H9 (cell line): Measurements from ENCODE around the gene OAF. TPM values are rescaled to one million over a fixed set of nuclear protein-coding genes. Genes with fewer than 3 reads are reported as not detected.

ENCODE experiments used
- DNase-seq: peaks from one replicate; pipeline ENCODE4 v3.0.0-alpha.2; 2017
- H2AFZ ChIP-seq: one replicate; pipeline ENCODE4 v1.6.1; 2013; ENCODE audit warnings: mild to moderate bottlenecking, low read length, control low read depth, moderate library complexity
- H2AK5ac ChIP-seq: 2 replicates; pipeline ENCODE4 v1.6.1; 2013; ENCODE audit warnings: low read length, control low read depth, mixed read lengths; ENCODE audit not compliant: insufficient read length
- H2BK120ac ChIP-seq: one replicate; pipeline ENCODE4 v1.6.1; 2013; ENCODE audit warnings: low read depth, mild to moderate bottlenecking, low read length, control low read depth, inconsistent platforms; ENCODE audit not compliant: poor library complexity, severe bottlenecking
- H2BK12ac ChIP-seq: 2 replicates; pipeline ENCODE4 v1.6.1; 2013; ENCODE audit warnings: low read length, control low read depth, mixed read lengths, low read depth; ENCODE audit not compliant: insufficient read length
- H2BK15ac ChIP-seq: 2 replicates; pipeline ENCODE4 v1.6.1; 2013; ENCODE audit warnings: low read depth, low read length, control low read depth
- H2BK20ac ChIP-seq: one replicate; pipeline ENCODE4 v1.6.1; 2013; ENCODE audit warnings: low read depth, mild to moderate bottlenecking, low read length, control low read depth, inconsistent platforms; ENCODE audit not compliant: poor library complexity, severe bottlenecking
- H2BK5ac ChIP-seq: 2 replicates; pipeline ENCODE4 v1.6.1; 2013; ENCODE audit warnings: low read length, control low read depth, mixed read lengths; ENCODE audit not compliant: insufficient read length
- H3K14ac ChIP-seq: 2 replicates; pipeline ENCODE4 v1.6.1; 2013; ENCODE audit warnings: low read length, control low read depth; ENCODE audit not compliant: insufficient read depth
- H3K18ac ChIP-seq: 2 replicates; pipeline ENCODE4 v1.6.1; 2013; ENCODE audit warnings: low read depth, mild to moderate bottlenecking, mixed read lengths, low read length, control low read depth; ENCODE audit not compliant: insufficient read length
- H3K23ac ChIP-seq: 2 replicates; pipeline ENCODE4 v1.6.1; 2013; ENCODE audit warnings: low read length, control low read depth, mixed read lengths, low read depth; ENCODE audit not compliant: insufficient read length
- H3K23me2 ChIP-seq: 2 replicates; pipeline ENCODE4 v1.6.1; 2013; ENCODE audit warnings: low read depth, mild to moderate bottlenecking, mixed read lengths, low read length, control low read depth; ENCODE audit not compliant: insufficient read length, poor library complexity, severe bottlenecking
- H3K27ac ChIP-seq: 2 replicates; pipeline ENCODE4 v1.5.1; 2013; ENCODE audit warnings: low read length, control low read depth, mixed read lengths, low read depth; ENCODE audit not compliant: insufficient read length
- H3K27me3 ChIP-seq: 2 replicates; pipeline ENCODE4 v1.6.1; 2013; ENCODE audit warnings: low read length, control low read depth, inconsistent platforms; ENCODE audit not compliant: insufficient read depth
- H3K4ac ChIP-seq: 2 replicates; pipeline ENCODE4 v1.6.1; 2013; ENCODE audit warnings: low read depth, mild to moderate bottlenecking, control low read depth, inconsistent platforms, low read length, moderate library complexity
- H3K4me1 ChIP-seq: 2 replicates; pipeline ENCODE4 v1.6.1; 2013; ENCODE audit warnings: low read length, control low read depth, inconsistent platforms; ENCODE audit not compliant: insufficient read depth
- H3K4me2 ChIP-seq: 2 replicates; pipeline ENCODE4 v1.6.1; 2013; ENCODE audit warnings: low read length, control low read depth, mixed read lengths; ENCODE audit not compliant: insufficient read length, insufficient read depth
- H3K56ac ChIP-seq: 2 replicates; pipeline ENCODE4 v1.6.1; 2013; ENCODE audit warnings: low read depth, mild to moderate bottlenecking, mixed read lengths, low read length, control low read depth; ENCODE audit not compliant: insufficient read length
- H3K79me1 ChIP-seq: 2 replicates; pipeline ENCODE4 v1.6.1; 2013; ENCODE audit warnings: low read depth, mild to moderate bottlenecking, moderate library complexity, low read length, control low read depth, inconsistent platforms; ENCODE audit not compliant: insufficient read depth, poor library complexity, severe bottlenecking
- H3K79me2 ChIP-seq: 2 replicates; pipeline ENCODE4 v1.6.1; 2013; ENCODE audit warnings: low read length, control low read depth, inconsistent platforms; ENCODE audit not compliant: insufficient read depth
- H3K9ac ChIP-seq: 2 replicates; pipeline ENCODE4 v1.6.1; 2013; ENCODE audit warnings: low read length, control low read depth, mixed read lengths; ENCODE audit not compliant: insufficient read length; ENCODE audit errors: extremely low read depth
- H3K9me3 ChIP-seq: one replicate; pipeline ENCODE4 v1.6.1; 2013; ENCODE audit warnings: low read depth, low read length, inconsistent platforms; ENCODE audit not compliant: control insufficient read depth
- H3T11ph ChIP-seq: one replicate; pipeline ENCODE4 v1.6.1; 2013; ENCODE audit warnings: mild to moderate bottlenecking, low read length, control low read depth, inconsistent platforms
- H4K20me1 ChIP-seq: one replicate; pipeline ENCODE4 v1.6.1; 2013; ENCODE audit not compliant: control insufficient read depth, insufficient read length, insufficient read depth
- H4K5ac ChIP-seq: 2 replicates; pipeline ENCODE4 v1.6.1; 2013; ENCODE audit warnings: low read depth, mild to moderate bottlenecking, mixed read lengths, low read length, control low read depth; ENCODE audit not compliant: insufficient read length
- H4K8ac ChIP-seq: replicated peaks from 2 replicates; pipeline ENCODE4 v1.6.1; 2013; ENCODE audit warnings: low read length, control low read depth, mixed read lengths, low read depth; ENCODE audit not compliant: insufficient read length
- H4K91ac ChIP-seq: 2 replicates; pipeline ENCODE4 v1.6.1; 2013; ENCODE audit warnings: low read depth, mild to moderate bottlenecking, moderate library complexity, mixed read lengths, low read length, control low read depth; ENCODE audit not compliant: insufficient read length
- H3K27ac Mint-ChIP-seq, 3 experiments: 2 replicates in 2 of 3; 3 replicates in 1 of 3; pipeline ENCODE4 v1.8.0; 2020 to 2021; ENCODE audit warnings: mixed read lengths in 3 of 3, mild to moderate bottlenecking in 1 of 3, moderate library complexity in 1 of 3
- H3K27me3 Mint-ChIP-seq: 2 replicates; pipeline ENCODE4 v1.8.0; 2021; ENCODE audit warnings: low read depth, mild to moderate bottlenecking, moderate library complexity, mixed read lengths
- H3K36me3 Mint-ChIP-seq, 3 experiments: 2 replicates in 2 of 3; 3 replicates in 1 of 3; pipeline ENCODE4 v1.8.0; 2020 to 2021; ENCODE audit warnings: low read depth in 3 of 3, mixed read lengths in 3 of 3; ENCODE audit not compliant: insufficient read depth in 1 of 3
- H3K4me1 Mint-ChIP-seq, 2 experiments: 2 replicates each; pipeline ENCODE4 v1.8.0; 2020; ENCODE audit warnings: mixed read lengths in 2 of 2
- H3K4me3 Mint-ChIP-seq, 2 experiments: 2 replicates in 1 of 2; 3 replicates in 1 of 2; pipeline ENCODE4 v1.8.0; 2020 to 2021; ENCODE audit warnings: mild to moderate bottlenecking in 2 of 2, mixed read lengths in 2 of 2, moderate library complexity in 1 of 2
- H3K9me3 Mint-ChIP-seq, 2 experiments: 2 replicates in 1 of 2; 3 replicates in 1 of 2; pipeline ENCODE4 v1.8.0; 2020; ENCODE audit warnings: mild to moderate bottlenecking in 2 of 2, mixed read lengths in 2 of 2, moderate library complexity in 1 of 2
- WGBS: extraction: QIAGEN DNeasy Blood & Tissue Kit; methylation state at CpG from one replicate; pipeline ENCODE4 v1.1.7; 2013; ENCODE audit warnings: missing lambda C conversion rate, low lambda C conversion rate, mixed read lengths; ENCODE audit not compliant: insufficient read length; ENCODE audit errors: extremely low coverage; 5-methylcytosine and 5-hydroxymethylcytosine counted together
- total RNA-seq: library from RNA; stranded (reverse); gene quantifications from 2 replicates; pipeline ENCODE4 v1.2.1, GENCODE V29; 2021
- TF ChIP-seq, protein P1 (sequence below): fragments of 200-600 bp; sonication (generic); conservative IDR thresholded peaks from 3 replicates; pipeline ENCODE4 v1.8.0; 2021; ENCODE audit warnings: antibody characterized with exemption, mild to moderate bottlenecking

Gene OAF
- total RNA-seq, 1 experiment from 2014 or later: 1.1 TPM

DNA sequence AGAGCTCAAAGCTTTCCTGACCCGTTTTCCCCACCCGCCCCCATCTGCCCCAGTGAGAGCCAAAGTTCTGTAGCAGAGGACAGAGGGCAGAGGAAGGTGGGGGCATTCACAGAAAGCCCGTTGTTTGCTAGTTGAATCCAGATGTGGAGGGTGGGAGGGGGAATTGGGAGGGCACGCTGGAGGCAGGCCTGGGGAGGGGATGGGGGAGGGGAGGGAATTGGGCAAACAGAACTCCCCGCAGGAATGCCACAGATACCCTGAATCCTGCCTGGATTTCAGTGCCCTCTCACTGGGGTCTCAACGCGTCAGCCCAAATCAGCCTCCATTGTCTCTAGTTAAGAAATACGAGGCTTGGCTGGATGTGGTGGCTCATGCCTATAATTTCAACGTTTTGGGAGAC, 12.9 kb upstream of the OAF start:
- no peak for DNase-seq
- Histone ChIP-seq H4K5ac (no peak overlapping the region), H4K20me1 (no peaks in the 10 kb centered on the region), H3K4me2 (no peak overlapping the region), H2BK5ac (no peak overlapping the region), H2BK15ac (no peak overlapping the region), H4K91ac (no peak overlapping the region), H2AFZ (no peak overlapping the region), H3K14ac (no peak overlapping the region), H4K8ac (no peak overlapping the region), H2BK120ac (no peak overlapping the region), H3K9me3 (no peaks in the 10 kb centered on the region), H3T11ph (no peak overlapping the region), H3K27ac (no peak overlapping the region), H3K23me2 (no peaks in the 10 kb centered on the region), H3K79me2 (no peaks in the 10 kb centered on the region), H2BK20ac (no peak overlapping the region), H3K23ac (no peak overlapping the region), H2BK12ac (no peak overlapping the region), H3K79me1 (no peaks in the 10 kb centered on the region), H3K56ac (no peak overlapping the region), H3K4ac (no peak overlapping the region), H3K9ac (no peak overlapping the region), H3K27me3 (peaks cover 24% of the 10 kb centered on the region; the same call in 1 of the 2 replicates), H3K4me1 (no peaks in the 10 kb centered on the region), H2AK5ac (no peak overlapping the region), H3K18ac (no peak overlapping the region)
- Mint-ChIP-seq H3K27me3 (peaks cover 96% of the 10 kb centered on the region), H3K27ac (no peak overlapping the region), H3K4me1 (peaks cover 39 to 56% of the 10 kb centered on the region in 2 experiments), H3K36me3 (no peaks in the 10 kb centered on the region), H3K9me3 (peaks cover 0 to 3% of the 10 kb centered on the region in 2 experiments; a peak in 1 of 5 replicates), H3K4me3 (no peak overlapping the region)
- WGBS: no CpG with 5 or more reads among the region's 9 CpGs
- TF ChIP-seq, protein P1, sequence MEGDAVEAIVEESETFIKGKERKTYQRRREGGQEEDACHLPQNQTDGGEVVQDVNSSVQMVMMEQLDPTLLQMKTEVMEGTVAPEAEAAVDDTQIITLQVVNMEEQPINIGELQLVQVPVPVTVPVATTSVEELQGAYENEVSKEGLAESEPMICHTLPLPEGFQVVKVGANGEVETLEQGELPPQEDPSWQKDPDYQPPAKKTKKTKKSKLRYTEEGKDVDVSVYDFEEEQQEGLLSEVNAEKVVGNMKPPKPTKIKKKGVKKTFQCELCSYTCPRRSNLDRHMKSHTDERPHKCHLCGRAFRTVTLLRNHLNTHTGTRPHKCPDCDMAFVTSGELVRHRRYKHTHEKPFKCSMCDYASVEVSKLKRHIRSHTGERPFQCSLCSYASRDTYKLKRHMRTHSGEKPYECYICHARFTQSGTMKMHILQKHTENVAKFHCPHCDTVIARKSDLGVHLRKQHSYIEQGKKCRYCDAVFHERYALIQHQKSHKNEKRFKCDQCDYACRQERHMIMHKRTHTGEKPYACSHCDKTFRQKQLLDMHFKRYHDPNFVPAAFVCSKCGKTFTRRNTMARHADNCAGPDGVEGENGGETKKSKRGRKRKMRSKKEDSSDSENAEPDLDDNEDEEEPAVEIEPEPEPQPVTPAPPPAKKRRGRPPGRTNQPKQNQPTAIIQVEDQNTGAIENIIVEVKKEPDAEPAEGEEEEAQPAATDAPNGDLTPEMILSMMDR: no peak
